GM12878 (cell line): ENCODE results near the gene SIDT2. TPM values are rescaled to one million over a fixed set of nuclear protein-coding genes. Genes with fewer than 3 reads are reported as not detected.

Experiments
- ATAC-seq: fragments of 200-7000 bp; cut with Tn5 transposase; 3 replicates; pipeline ENCODE4 v1.9.1; 2020; ENCODE audit warnings: mild to moderate bottlenecking, moderate library complexity
- BruUV-seq: library from RNA; stranded (reverse); fragments of 400-500 nt; replicated peaks from 2 replicates; lab custom pipeline; 2021; lab: Mats Ljungman, UMichigan
- CTCF ChIA-PET: fragments of 300-600 bp; sonication (Branson Sonifier 250); formaldehyde crosslinking; extraction: SDS; loops from one replicate; lab custom pipeline; 2021; ENCODE audit warnings: inconsistent platforms; lab: Yijun Ruan, JAX
- POLR2A ChIA-PET: fragments of 350-600 bp; formaldehyde crosslinking; extraction: SDS; loops from one replicate; lab custom pipeline; 2021; ENCODE audit warnings: inconsistent platforms; lab: Charles Lee
- RAD21 ChIA-PET: fragments of 300-600 bp; sonication (Branson Sonifier 250); formaldehyde crosslinking; loops from one replicate; lab custom pipeline; 2023; ENCODE audit warnings: antibody characterized with exemption; ENCODE audit not compliant: unreplicated experiment; lab: Charles Lee
- SMC1A ChIA-PET: fragments of 300-600 bp; sonication (Branson Sonifier 250); formaldehyde crosslinking; loops from one replicate; lab custom pipeline; 2023; ENCODE audit not compliant: unreplicated experiment, uncharacterized antibody; lab: Charles Lee
- DNase-seq: peaks from one replicate; pipeline ENCODE4 v3.0.0-alpha.2; 2011; ENCODE audit warnings: low read depth, low spot score
- FAIRE-seq: peaks from 3 replicates; lab custom pipeline; 2011; peaks lifted over from hg19 to GRCh38; lab: Jason Lieb, UNC
- H2AFZ ChIP-seq: 2 replicates; pipeline ENCODE4 v1.6.0; 2011; ENCODE audit warnings: low read depth, low read length, control low read depth; ENCODE audit not compliant: control insufficient read depth
- H3K27ac ChIP-seq: 2 replicates; pipeline ENCODE4 v1.5.1; 2011; ENCODE audit warnings: control low read depth; ENCODE audit not compliant: control insufficient read depth, insufficient read depth
- H3K27me3 ChIP-seq, 2 experiments: replicated peaks in 1 of 2; 2 replicates each; pipeline versions ENCODE4 v1.6.0 to v1.6.1; 2011; ENCODE audit warnings: low read length in 1 of 2; ENCODE audit not compliant: control insufficient read depth in 2 of 2, insufficient read depth in 2 of 2
- H3K36me3 ChIP-seq, 2 experiments: 2 replicates each; pipeline ENCODE4 v1.5.1; 2011; ENCODE audit warnings: low read length in 1 of 2; ENCODE audit not compliant: control insufficient read depth in 2 of 2, insufficient read depth in 2 of 2
- H3K4me1 ChIP-seq: 2 replicates; pipeline ENCODE4 v1.6.1; 2011; ENCODE audit warnings: mild to moderate bottlenecking, low read length, moderate library complexity, mixed read lengths; ENCODE audit not compliant: control insufficient read depth, insufficient read depth
- H3K4me2 ChIP-seq: 2 replicates; pipeline ENCODE4 v1.6.0; 2011; ENCODE audit warnings: control low read depth; ENCODE audit not compliant: control insufficient read depth, insufficient read depth
- H3K4me3 ChIP-seq: fragments of 200-600 bp; sonication (generic); 2 replicates; pipeline ENCODE4 v1.5.1; 2016
- H3K79me2 ChIP-seq: 2 replicates; pipeline ENCODE4 v1.6.0; 2011; ENCODE audit warnings: low read length; ENCODE audit not compliant: control insufficient read depth, insufficient read depth
- H3K9ac ChIP-seq: 2 replicates; pipeline ENCODE4 v1.8.0; 2011; ENCODE audit warnings: low read length, control low read depth, mixed read lengths; ENCODE audit not compliant: control insufficient read depth, insufficient read depth
- H3K9me3 ChIP-seq: replicated peaks from 3 replicates; pipeline ENCODE4 v1.5.1; 2011; ENCODE audit warnings: mild to moderate bottlenecking, low read length; ENCODE audit not compliant: control insufficient read depth, insufficient read depth
- H4K20me1 ChIP-seq: 2 replicates; pipeline ENCODE4 v1.6.0; 2011; ENCODE audit not compliant: control insufficient read depth, insufficient read depth
- BACH1 ChIP-seq: fragments of 450-650 bp; IDR thresholded peaks from 2 replicates; pipeline ENCODE4 v1.6.1; 2017; ENCODE audit warnings: mild to moderate bottlenecking, borderline replicate concordance
- BMI1 ChIP-seq: fragments of 450-650 bp; IDR thresholded peaks from 2 replicates; pipeline ENCODE4 v1.6.1; 2016; ENCODE audit warnings: mild to moderate bottlenecking, moderate library complexity, borderline replicate concordance
- BRCA1 ChIP-seq: IDR thresholded peaks from 2 replicates; pipeline ENCODE4 v1.6.1; 2011; ENCODE audit warnings: low read depth, low read length, improper control_type of control experiment
- CBX3 ChIP-seq: fragments of 200-600 bp; sonication (generic); IDR thresholded peaks from 2 replicates; pipeline ENCODE4 v1.6.1; 2016; ENCODE audit warnings: low read depth, borderline replicate concordance
- CBX5 ChIP-seq: sonication (generic); IDR thresholded peaks from 2 replicates; pipeline ENCODE4 v1.6.1; 2016; ENCODE audit warnings: low read depth, moderate library complexity, mild to moderate bottlenecking, inconsistent platforms
- CHD1 ChIP-seq: IDR thresholded peaks from 2 replicates; pipeline ENCODE4 v1.6.1; 2012; ENCODE audit warnings: low read depth, low read length, improper control_type of control experiment
- DPF2 ChIP-seq: fragments of 450-650 bp; IDR thresholded peaks from 2 replicates; pipeline ENCODE4 v1.6.1; 2017; ENCODE audit warnings: mild to moderate bottlenecking
- EP300 ChIP-seq, 2 experiments: fragments of 150-350 bp in 1 of 2; IDR thresholded peaks; 2 replicates each; pipeline ENCODE4 v1.6.1; 2011 to 2012; ENCODE audit warnings: low read depth in 2 of 2, low read length in 2 of 2, borderline replicate concordance in 1 of 2, improper control_type of control experiment in 1 of 2, inconsistent platforms in 1 of 2; ENCODE audit not compliant: control insufficient read depth in 1 of 2
- FOS ChIP-seq: IDR thresholded peaks from 3 replicates; pipeline ENCODE4 v1.6.1; 2011; ENCODE audit warnings: borderline replicate concordance; ENCODE audit not compliant: insufficient read length; ENCODE audit errors: extremely low read depth
- IRF4 ChIP-seq: IDR thresholded peaks from 2 replicates; pipeline ENCODE4 v1.6.1; 2011; ENCODE audit warnings: low read depth, low read length
- JUND ChIP-seq: IDR thresholded peaks from 2 replicates; pipeline ENCODE4 v1.6.1; 2012; ENCODE audit warnings: low read depth, mild to moderate bottlenecking, low read length, improper control_type of control experiment, moderate library complexity
- NR2C1 ChIP-seq: fragments of 450-650 bp; IDR thresholded peaks from 2 replicates; pipeline ENCODE4 v1.6.1; 2017; ENCODE audit warnings: antibody characterized with exemption, mild to moderate bottlenecking, moderate library complexity
- POU2F2 ChIP-seq: IDR thresholded peaks from 3 replicates; pipeline ENCODE4 v1.6.1; 2011; ENCODE audit warnings: low read depth, mild to moderate bottlenecking, low read length, borderline replicate concordance
- SREBF1 ChIP-seq: IDR thresholded peaks from 2 replicates; pipeline ENCODE4 v1.6.1; 2012; ENCODE audit warnings: mild to moderate bottlenecking, low read length
- SUPT20H ChIP-seq: IDR thresholded peaks from 2 replicates; pipeline ENCODE4 v1.6.1; 2011; ENCODE audit warnings: low read depth, mild to moderate bottlenecking, low read length, moderate library complexity, borderline replicate concordance; ENCODE audit not compliant: control insufficient read depth
- SUZ12 ChIP-seq: fragments of 200-600 bp; sonication (generic); IDR thresholded peaks from one replicate; pipeline ENCODE4 v1.6.1; 2018; ENCODE audit warnings: antibody characterized with exemption, mild to moderate bottlenecking; ENCODE audit not compliant: unreplicated experiment
- TCF12 ChIP-seq: IDR thresholded peaks from 2 replicates; pipeline ENCODE4 v1.6.1; 2011; ENCODE audit warnings: low read depth, mild to moderate bottlenecking, low read length
- WRNIP1 ChIP-seq: IDR thresholded peaks from 2 replicates; pipeline ENCODE4 v1.6.1; 2011; ENCODE audit warnings: low read depth, low read length, improper control_type of control experiment, borderline replicate concordance
- ZBTB33 ChIP-seq: fragments of 450-650 bp; IDR thresholded peaks from 2 replicates; pipeline ENCODE4 v1.6.1; 2017; ENCODE audit warnings: mild to moderate bottlenecking
- WGBS: methylation state at CpG from one replicate; pipeline ENCODE4 v1.1.6; 2016; ENCODE audit warnings: low lambda C conversion rate; ENCODE audit not compliant: insufficient replicate concordance, insufficient coverage; ENCODE audit errors: missing lambda C conversion rate; 5-methylcytosine and 5-hydroxymethylcytosine counted together
- in situ Hi-C: fragments of 300-500 bp; cut with MboI; formaldehyde crosslinking; loops from 9 replicates; pipeline ENCODE4 v1.14.3; 2018; ENCODE audit warnings: mixed read lengths
- intact Hi-C: fragments of 100-400 bp; cut with micrococcal nuclease; formaldehyde crosslinking; loops from one replicate; pipeline ENCODE4 v1.14.2; 2022; ENCODE audit not compliant: unreplicated experiment
- polyA plus RNA-seq, 11 experiments: library from polyadenylated mRNA; depleted of rRNA in 4 of 11; unstranded in 6 of 11; stranded (reverse) in 5 of 11; fragments of >200 nt; fragmentation: Nextera tagmentation in 4 of 11; fragmentation: Illumina TruSeq in 1 of 11; extraction: Ambion mirVana in 4 of 11; extraction: Trizol in 1 of 11; gene quantifications; 1 replicate in 1 of 11; 2 replicates in 10 of 11; pipeline versions ENCODE4 v1.2.1 to v1.2.3, GENCODE V29; 2011 to 2016; ENCODE audit warnings: inconsistent platforms in 2 of 11, missing spikeins in 2 of 11, low read depth in 1 of 11
- total RNA-seq, 4 experiments: library from RNA; depleted of rRNA in 3 of 4; stranded (reverse); fragments of >200 nt in 3 of 4; fragmentation: Illumina TruSeq in 1 of 4; extraction: Trizol in 1 of 4; gene quantifications; 2 replicates each; pipeline versions ENCODE4 v1.2.1 to v1.2.3, GENCODE V29; 2013 to 2021

The SIDT2 gene
- total and polyA plus RNA-seq, 10 of the 15 experiments (the other 5 are each of a cell fraction or from before 2014, with no cell fraction given): 4.9 to 23.9 (median 10.3) TPM

GRCh38 chr11:117186431-117186761 is 7.9 kb downstream of the SIDT2 start:
- no peaks in the 10 kb centered on the region for H4K20me1 ChIP-seq
- WGBS: 89% methylated on average over 4 of the region's 4 CpGs
- no peaks in the 10 kb centered on the region for H3K27me3 ChIP-seq
- TF ChIP-seq TCF12 (no peak), FOS (no peak), SREBF1 (no peak), ZBTB33 (no peak), IRF4 (no peak), BACH1 (no peak)
- no TSS peak for BruUV-seq
- intact Hi-C loops: no loop called here
- H3K27ac ChIP-seq: peak overlapping the region; percentile 90
- ATAC-seq (no peak), FAIRE-seq (no peak), DNase-seq (no peak)
- CTCF ChIA-PET: interaction anchor here (0.6 to 10.3 kb wide), 4 partner anchors 25 to 448 kb away, joined by 4 to 422 read pairs (median 4); partner anchors contain the start of genes PCSK7 and RNF214
- SMC1A ChIA-PET: interaction anchor here (1.1 to 1.8 kb wide), 2 partner anchors 40 to 44 kb away, joined by 3 to 11 read pairs; no protein-coding TSS in a partner anchor
- no peak overlapping the region; the same call in 1 of the 2 replicates for H3K4me3 ChIP-seq
- RAD21 ChIA-PET: interaction anchor here (1.2 kb wide), 1 partner anchor 40 kb away, joined by 3 read pairs; no protein-coding TSS in a partner anchor
- POLR2A ChIA-PET: no interaction called here
- in situ Hi-C loops: no loop called here
- peaks cover 37% of the 10 kb centered on the region for H3K4me1 ChIP-seq
- peaks cover 6 to 10% of the 10 kb centered on the region in 2 experiments for H3K36me3 ChIP-seq
- no peaks in the 10 kb centered on the region for H3K79me2 ChIP-seq
- H3K9ac ChIP-seq: peak overlapping the region; percentile 53
- peak overlapping the region; percentile 71 for H3K4me2 ChIP-seq
- H2AFZ ChIP-seq: no peak overlapping the region; the same call in 1 of the 2 replicates
- H3K9me3 ChIP-seq: no peaks in the 10 kb centered on the region

GRCh38 chr11:117187007-117187406 is 8.5 kb downstream of the SIDT2 start:
- Histone ChIP-seq H4K20me1 (no peaks in the 10 kb centered on the region), H3K36me3 (peaks cover 8 to 10% of the 10 kb centered on the region in 2 experiments), H2AFZ (no peak overlapping the region), H3K9ac (no peak overlapping the region), H3K4me3 (no peak overlapping the region), H3K4me2 (no peak overlapping the region), H3K27me3 (no peaks in the 10 kb centered on the region), H3K79me2 (no peaks in the 10 kb centered on the region), H3K4me1 (peaks cover 36% of the 10 kb centered on the region), H3K9me3 (no peaks in the 10 kb centered on the region), H3K27ac (no peak overlapping the region)
- RAD21 ChIA-PET: no interaction called here
- SMC1A ChIA-PET: no interaction called here
- no TSS peak for BruUV-seq
- intact Hi-C loops: no loop called here
- FAIRE-seq (no peak), DNase-seq (no peak), ATAC-seq (no peak)
- in situ Hi-C loops: no loop called here
- 60% methylated on average over 6 of the region's 6 CpGs for WGBS
- CTCF ChIA-PET: no interaction called here
- POLR2A ChIA-PET: no interaction called here
- TF ChIP-seq SUPT20H (no peak), CHD1 (no peak), WRNIP1 (no peak), JUND (no peak), BMI1 (no peak), DPF2 (no peak), CBX3 (no peak), CBX5 (no peak), SUZ12 (no peak), EP300 (IDR thresholded peaks at IDR 0.05; ENCODE audit: borderline replicate concordance in 1 of 2, control insufficient read depth in 1 of 2, low read depth in 2 of 2, low read length in 2 of 2) (no peak), BRCA1 (no peak), NR2C1 (no peak), SREBF1 (no peak), POU2F2 (no peak)
